NCI-H1105 treated with DMSO at 0.1 percent for 48 hours (cell line): Measurements from ENCODE around the gene DUS1L.
"Not testable (repeated sequence)": the region's sequence is repeated elsewhere in the genome, so short reads cannot be mapped to it uniquely, and the experiment has no call there.

ENCODE experiments used
- DNase-seq: peaks from one replicate; lab custom pipeline; 2025; lab: John Stamatoyannopoulos, UW

DUS1L gene

DNA sequence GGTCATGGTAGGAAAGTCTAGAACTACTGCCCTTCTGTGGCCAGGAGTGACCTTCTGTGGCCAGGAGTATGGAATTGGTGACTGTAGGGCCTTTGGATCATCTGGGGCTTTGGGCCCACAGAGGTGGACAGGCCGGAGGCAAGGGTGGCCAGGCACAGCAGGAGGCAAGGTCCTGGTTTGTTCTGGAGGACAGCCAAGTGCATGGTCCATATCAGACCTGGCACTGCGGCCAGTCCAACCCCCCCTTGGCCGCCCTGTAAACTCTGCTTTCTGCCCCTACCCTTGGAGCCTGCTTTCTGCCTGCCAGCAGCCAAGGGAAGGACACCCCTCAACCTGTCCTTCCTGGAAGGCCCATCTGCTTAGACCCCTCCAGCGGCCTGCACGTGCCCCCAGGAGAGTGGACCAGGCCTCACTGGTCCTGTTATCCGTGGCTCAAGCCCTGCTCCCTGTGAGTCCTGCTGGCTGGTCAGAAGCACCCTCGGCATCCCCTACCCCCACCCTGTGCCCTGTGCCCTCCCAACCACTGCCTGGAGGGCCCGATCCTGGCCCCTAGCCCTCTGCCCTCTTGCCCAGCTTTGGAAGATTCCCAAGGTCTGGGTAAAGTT is 25.8 kb downstream of the DUS1L start:
- DNase-seq: no peak

DNA sequence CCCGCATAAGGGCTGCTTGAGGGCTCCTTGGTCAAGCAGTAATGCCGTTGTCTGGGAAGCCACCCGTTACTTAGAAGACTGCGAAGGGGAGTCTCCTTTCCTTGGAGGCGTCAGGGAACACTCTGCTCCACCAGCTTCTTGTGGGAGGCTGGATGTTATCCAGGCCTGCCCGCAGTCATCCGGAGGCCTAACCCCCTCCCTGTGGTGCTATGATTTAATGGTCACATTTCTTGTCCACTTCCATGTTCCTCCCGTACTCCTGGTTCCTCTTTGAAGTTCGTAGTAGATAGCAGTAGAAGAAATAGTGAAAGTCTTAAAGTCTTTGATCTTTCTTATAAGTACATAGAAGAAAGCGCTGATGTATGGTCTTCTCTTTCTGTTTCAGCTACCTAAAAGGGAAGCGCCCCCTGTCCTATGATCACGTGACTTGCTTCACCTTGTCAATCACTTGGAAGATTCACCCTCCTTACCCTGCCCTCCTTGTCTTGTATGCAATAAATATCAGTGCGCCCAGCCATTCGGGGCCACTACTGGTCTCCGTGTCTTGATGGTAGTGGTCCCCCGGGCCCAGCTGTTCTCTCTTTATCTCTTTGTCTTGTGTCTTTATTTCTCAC is 26.7 kb downstream of the DUS1L start:
- DNase-seq: not testable (repeated sequence)

DNA sequence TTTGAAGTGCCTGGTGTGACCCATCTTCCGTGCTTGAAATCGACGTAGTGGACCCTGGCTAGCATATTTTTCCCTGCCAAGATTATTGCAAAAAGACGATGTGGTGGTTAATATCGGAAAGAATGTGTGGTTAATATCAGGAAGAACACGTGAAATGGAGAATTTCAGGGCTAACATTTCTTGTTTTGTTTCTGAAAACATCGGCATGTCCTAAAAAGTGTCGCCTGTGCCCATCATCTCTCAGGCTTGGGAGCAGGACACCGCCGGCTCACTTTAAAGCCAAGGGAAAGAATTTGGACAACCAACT is 27.8 kb downstream of the DUS1L start:
- DNase-seq: no peak

DNA sequence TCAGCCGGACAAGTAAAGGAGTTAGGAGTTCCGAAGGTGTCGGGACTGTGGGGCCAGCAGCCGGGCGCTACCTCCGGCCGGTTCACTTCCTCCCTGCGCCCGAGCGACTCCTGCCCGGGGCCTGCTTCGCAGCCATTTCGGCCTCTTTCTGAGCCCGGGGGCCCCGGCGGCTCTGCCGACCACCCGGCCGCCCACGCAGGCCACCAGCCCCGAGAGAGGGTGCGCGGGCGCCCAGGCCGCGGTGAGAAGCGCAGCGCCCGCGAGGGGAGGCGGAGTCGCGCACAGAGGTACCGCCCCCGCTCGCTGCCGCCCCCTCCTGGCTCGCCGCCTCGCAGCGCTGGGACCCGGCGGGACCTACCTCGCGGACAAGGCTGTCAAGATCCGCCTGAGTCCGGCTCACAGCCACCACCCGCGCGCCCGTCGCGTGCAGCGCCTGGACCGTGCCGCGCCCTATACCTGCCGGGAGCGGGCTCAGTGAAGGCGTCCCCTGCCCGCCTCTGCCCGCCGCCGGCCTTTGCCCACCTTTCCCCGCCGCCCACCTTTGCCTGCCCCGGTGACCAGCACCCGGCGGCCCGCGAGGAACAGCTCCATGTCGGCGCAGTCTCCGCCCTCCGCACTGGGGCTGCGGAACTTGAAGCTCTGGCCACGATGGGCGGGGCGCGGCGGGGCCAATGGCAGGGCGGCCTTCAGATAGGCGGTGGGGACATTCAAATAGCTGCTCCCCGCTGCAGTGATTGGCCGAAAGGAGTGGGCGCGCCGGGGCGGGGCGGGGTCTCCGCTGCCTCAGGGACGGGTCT is 28.3 kb downstream of the DUS1L start, which contains the start of gene DCXR:
Gene DCXR, minus strand, starts transcription at position 606 of the 797 bp plus-strand sequence. Its CDS starts 15 bp downstream, at position 591.
- peak; percentile 92 for DNase-seq

DNA sequence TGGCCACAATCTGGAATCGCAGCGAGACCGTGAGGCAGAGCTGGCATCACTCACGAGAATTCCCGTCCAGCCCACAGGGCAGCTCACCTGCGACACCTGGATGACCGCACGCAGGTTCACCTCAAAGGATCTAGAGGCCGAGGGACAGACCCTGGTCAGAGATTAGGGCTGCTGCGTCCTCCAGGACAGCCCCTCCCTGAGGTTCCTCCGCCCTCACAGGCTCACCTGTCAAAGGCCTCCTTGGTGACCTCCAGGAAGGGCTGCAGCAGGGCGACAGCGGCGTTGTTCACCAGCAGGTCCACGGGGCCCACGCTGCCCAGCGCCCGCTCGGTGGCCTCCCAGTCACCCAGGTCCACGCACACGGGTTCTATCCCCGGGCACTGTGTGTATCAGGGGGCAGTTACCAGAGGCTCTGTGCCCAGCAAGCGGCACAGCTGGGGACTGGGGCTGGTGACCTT is 28.9 kb downstream of the DUS1L start:
- DNase-seq: no peak

DNA sequence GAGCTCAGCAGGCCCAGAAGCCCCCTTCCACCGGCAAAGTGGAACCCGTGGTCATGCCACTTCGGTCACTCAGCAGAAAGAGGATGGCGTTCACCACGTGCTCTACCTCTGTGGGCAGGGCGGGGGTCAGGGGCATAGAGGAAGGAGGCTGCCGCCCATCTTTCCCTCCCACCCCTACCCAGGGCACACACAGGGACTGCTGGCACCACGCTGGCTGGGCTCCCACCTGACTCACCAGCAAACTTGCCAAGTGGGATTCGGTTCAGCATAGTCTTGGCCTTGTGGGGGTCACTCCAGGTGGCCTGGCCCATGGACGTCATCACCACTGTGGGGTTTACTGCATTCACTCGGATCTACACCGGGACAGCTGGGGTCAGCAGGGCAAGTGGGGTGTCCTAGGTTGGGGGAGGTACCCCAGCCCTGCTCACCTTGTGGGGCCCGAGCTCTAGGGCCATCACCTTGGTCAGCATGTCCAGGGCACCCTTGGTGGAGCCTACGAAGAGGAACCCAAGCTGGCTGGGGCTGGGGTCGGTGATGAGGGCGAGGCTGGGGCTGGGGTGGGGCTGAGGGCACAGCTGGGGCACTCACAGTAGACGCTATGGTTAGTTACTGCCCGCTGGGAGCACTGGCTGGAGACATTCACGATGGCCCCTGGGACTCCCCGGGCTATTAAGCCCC is 29.5 kb downstream of the DUS1L start:
- DNase-seq: no peak

DNA sequence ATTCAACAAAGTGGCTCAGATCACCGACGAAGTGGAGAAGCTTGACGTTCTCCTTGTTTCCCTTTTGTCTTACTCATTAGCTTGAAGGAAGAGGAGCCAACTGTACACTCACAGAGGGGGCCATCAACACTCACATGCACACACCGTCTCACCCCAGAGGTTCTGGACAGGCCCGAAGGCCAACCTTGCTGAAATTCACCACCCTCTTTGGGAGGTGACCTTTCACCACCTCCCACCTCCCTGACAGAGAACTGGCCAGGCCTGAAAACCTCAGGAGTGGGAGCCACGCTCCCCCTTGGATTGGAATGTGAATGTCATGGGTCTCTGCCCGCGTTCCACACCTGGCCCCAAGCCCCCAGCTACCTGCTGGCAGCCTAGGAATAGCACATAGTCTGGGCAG is 30.1 kb downstream of the DUS1L start:
- no peak for DNase-seq

DNA sequence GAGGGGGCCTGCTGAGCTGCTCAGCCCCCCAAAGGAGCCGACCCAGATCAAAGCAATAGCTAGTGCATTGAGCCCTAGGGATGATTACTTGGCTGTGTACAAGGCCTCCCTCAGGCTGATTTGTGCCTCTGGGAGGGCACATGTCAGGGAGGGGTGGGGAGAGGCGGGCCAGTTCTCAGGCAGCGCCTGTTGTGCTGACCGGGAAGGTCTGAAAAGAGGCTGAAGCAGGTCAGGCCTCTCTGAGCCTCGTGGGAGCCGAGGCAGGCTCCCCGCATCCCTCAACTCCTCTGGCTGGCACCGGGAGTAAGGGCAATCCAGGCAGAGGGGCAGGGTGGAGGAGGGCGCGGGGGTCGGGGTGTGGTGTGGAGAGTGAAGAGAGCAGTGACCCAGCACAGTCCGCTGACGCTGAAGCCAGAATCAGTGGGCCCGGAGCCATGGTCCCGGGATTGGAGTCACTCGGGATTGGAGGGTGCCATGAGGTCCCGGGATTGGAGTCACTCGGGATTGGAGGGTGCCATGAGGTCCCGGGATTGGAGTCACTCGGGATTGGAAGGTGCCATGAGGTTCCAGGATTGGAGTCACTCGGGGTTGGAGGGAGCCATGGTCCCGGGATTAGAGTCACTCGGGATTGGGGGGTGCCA is 31.1 kb downstream of the DUS1L start:
- no peak for DNase-seq

DNA sequence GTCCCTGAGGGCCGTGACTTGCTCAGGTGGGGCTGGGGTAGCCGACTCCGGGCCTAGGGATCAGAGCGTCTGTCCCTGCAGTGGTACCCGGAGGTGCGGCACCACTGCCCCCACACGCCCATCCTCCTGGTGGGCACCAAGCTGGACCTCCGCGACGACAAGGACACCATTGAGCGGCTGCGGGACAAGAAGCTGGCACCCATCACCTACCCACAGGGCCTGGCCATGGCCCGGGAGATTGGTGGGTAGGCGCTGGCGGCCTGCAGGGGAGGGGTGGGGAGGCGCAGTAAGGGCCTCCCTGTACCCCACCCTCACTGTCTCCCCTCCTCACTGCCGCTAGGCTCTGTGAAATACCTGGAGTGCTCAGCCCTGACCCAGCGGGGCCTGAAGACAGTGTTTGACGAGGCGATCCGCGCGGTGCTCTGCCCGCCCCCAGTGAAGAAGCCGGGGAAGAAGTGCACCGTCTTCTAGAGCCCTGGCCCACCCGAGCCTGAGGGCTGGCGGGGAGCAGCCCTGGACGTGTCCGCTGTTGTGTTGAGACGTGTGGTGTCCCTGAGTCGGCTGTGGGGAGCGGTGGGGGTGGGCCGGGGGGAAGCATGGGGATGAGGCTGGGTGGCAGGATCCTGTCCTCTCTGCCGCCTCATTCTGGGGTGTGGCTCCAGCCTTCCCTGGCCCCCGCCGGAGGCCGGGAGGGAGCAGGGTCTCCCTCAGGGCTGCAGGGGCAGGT is 32.1 kb downstream of the DUS1L start:
- DNase-seq: no peak

DNA sequence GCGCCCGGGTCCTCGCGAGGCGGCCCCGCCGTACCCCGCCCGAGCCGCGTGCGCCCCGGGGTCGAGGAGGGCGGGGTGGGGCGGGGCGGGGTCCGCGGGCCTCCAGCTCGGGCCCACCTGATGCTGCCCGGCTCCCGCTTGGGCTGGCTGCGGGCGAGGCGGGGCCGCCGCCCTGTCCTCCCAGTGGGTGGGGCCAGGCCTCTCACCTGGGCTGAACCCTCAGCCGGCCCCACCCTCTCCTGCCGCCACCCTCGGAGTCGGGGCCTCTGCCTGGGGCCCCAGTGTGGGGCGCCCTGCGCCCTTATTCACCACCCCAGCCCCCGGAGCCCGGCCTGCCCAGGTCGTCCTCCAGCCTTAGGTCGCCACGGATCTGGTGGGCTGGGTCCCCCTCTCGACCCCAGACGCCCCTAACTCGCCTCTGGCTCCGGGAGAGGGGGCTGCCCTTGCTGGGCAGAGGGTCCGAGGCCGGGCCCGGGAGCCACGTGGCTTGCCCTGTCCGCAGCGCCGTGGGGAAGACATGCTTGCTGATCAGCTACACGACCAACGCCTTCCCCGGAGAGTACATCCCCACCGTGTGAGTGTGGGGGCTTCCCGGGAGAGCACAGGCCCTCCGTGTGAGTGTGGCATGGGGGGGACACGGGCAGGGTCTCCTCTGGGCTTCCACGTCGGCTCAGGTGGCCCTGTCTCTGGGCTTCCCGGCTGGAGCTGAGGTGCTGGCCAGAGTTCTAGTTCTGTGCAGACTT is 33.5 kb downstream of the DUS1L start:
- peak; percentile 20 for DNase-seq

DNA sequence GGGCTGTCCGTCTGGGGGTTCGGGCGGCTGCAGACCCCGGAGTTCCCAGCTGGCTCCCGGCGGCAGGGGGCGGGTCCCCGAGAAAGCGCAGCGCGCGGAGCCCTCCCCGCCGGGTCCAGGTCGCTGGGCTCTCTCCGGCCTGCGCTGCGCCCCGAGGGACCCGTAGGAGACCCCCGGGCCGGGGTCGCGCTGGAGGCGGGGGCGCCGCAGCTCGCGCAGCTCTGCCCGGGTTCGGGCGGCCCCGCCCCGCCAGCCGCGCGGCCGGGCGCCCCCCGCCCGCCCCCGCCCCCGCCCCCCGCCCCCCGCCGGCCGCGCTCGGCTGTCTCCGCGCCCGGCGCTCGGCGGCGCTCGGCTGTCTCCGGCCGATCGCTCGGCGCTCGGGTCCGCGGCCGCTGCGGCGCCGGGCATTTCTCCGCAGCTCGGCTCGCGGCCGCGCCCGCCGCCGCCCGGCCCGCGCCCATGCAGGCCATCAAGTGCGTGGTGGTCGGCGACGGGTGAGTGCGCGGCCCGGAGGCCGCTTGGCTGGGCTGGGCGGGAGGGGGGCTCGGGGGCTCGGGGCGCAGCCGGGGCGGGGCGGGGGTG is 34.2 kb downstream of the DUS1L start, which contains the start of gene RAC3:
Gene RAC3, plus strand, starts transcription at position 376 of the 582 bp plus-strand sequence. Its CDS starts 84 bp downstream, at position 460.
- peak; percentile 25 for DNase-seq

DNA sequence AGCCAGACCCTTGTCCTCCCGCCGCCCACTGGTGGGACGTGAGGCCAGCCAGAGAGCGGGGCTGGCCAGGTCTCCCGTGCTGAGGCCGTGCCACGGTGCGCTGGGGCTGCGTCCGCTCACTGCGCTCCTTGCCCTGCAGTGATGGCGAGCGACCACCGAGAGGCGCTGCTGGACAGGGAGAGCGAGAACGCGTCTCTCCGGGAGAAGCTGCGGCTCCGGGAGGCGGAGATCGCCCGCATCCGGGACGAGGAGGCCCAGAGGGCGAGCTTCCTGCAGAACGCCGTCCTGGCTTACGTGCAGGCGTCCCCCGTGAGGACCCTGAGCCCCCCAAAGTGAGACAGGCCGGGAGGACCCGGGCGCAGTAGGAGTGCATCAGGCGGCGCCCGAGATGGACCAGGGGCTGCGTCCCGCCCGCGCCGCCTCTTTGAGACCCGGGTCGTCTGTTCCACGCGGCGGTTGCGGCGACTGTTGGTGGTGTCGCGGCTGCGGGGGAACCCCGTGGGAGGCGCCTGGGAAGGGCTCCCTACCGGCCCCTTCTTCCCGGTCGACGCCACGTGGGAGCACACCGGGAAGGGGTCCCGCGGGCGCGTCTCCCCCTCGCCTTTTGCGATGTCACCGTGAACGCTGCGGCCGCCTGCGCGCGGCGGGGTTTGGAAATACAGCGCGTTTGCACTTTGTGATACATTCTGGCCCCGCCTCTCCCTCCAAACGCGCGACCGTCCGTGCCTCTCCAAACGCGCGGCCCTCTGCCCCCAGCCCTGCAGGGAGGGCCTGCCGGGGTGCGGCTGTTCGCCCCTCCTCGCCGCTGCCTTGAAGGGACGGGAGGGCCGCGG is 34.9 kb downstream of the DUS1L start:
- peak; percentile 66 for DNase-seq

DNA sequence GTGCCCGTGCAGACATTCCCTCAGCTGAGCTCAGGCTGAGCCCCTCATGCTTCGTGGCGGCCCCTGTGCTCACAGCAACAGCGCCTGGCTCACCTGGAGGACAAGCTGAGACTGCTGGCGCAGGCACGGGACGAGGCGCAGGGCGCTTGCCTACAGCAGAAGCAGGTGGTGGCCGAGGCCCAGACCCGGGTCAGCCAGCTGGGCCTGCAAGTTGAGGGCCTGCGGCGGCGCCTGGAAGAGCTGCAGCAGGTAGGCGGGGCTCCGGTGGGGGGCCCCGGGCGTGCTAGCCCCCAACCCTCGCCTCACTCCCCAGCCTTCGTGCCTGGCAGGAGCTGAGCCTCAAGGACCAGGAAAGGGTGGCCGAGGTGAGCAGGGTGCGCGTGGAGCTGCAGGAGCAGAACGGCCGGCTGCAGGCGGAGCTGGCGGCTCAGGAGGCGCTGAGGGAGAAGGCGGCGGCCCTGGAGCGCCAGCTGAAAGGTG is 35.6 kb downstream of the DUS1L start:
- DNase-seq: no peak

DNA sequence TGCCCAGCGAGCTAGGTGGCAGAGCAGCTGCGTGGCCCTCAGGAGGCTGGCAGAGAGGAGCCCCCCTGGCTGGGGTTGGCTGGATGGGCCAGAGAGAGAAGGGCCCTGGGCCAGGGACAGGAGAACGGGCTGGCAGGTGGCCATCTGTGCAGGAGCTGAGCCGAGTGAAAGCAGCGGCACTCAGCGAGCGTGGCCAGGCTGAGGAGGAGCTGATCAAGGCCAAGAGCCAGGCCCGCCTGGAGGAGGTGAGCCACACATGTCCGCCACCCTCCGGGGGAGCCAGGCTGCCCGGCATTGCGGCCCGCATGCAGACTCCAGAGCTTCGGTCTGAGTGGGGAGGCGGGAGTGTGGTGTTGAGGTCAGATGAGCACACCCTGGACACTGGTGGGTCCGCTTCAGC is 36.2 kb downstream of the DUS1L start:
- DNase-seq: no peak

DNA sequence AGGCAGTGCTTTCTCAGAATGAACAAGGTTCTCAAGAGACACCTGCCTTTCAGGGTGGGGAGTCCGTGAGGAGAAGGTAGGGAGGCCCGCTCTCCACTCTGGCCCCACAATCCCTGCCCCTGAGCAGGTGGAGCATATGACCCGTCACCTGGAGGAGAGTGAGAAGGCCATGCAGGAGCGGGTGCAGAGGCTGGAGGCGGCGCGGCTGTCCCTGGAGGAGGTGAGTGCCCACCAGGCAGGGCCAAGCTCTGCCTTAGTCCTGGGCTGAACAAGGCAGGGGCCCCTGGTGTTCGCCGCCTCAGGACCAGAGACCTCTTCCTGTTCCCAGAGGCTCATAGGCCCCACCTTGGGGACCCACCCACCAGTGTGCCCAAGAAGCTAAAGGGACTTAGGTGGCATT is 36.6 kb downstream of the DUS1L start:
- no peak for DNase-seq

DNA sequence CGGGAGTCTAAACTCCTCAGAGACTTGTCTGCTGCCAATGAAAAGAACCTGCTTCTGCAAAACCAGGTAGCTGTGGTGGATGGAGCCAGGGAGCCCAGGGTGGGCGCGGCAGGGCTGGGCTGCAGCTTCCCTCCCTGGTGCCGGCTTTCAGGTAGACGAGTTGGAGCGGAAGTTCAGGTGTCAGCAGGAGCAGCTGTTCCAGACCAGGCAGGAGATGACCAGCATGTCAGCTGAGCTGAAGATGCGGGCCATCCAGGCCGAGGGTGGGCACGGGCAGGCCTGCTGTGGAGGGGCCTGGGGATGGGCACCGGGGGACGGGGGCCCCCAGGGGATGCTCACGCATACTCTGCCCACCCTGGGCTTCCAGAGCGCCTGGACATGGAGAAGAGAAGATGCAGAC is 37.4 kb downstream of the DUS1L start:
- DNase-seq: no peak

DNA sequence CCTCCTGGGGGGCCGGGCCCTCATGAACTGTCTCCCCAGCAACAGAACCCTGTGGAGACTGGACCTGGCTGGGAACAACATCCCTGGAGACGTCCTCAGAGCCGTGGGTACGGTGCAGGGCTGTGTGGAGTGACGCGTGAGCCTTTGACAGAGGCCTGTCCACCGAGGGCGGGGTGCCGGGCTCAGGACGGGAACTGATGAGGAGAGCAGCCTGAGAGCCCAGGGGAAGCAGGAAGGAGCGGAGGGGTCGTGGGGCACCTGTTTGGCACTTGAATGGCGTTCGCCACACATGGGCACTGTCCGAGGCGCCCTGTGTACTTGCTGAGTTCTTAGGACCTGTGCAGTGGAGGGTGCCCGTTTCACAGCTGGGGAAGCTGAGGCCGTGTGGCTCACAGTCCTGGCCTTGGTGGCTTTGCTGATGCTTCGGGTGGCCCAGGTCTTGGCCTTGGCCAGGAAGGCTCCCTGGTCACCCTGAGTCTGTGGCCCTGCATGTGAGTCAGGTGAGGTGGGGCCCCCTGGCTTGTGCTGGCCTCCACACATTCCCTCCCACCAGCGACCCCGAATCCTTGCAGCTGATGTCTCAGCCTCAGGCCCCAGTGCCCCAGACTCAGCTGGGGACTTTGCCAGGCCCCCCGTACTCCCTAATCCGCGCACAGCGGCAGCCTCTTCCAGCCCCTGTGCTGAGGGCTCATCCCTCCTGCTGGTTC is 40.0 kb downstream of the DUS1L start:
- no peak for DNase-seq

DNA sequence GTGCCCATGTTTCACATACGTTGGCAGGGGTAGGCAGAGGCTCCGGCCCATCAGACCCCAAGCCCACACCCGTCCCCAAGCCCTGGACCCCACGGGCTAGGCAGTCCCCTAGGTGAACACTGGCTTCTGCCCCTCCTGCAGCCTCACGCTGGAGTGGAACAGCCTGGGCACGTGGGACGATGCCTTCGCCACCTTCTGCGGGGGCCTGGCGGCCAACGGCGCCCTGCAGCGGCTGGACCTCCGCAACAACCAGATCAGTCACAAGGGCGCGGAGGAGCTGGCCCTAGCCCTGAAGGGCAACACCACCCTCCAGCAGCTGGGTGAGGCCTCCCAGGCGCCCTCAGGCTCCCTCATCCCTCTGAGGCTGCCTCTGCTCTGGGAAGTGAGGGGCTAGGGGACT is 40.7 kb downstream of the DUS1L start:
- DNase-seq: no peak
